CD4-positive, alpha-beta T cell treated with Interleukin-15 for 4 hours (primary cell): ENCODE measurements around the gene NYAP1.
"Not testable (repeated sequence)": the region's sequence is repeated elsewhere in the genome, so short reads cannot be mapped to it uniquely, and the experiment has no call there.

Experiments
- DNase-seq: peaks from one replicate; pipeline ENCODE4 v3.0.0-alpha.2; 2020; ENCODE audit warnings: low spot score

Gene NYAP1

GRCh38 chr7:100513212-100513810, 29.6 kb downstream of the NYAP1 start:
- DNase-seq, result no peak

- no peak for DNase-seq
Observed at GRCh38 chr7:100515072-100515532, 31.4 kb downstream of the NYAP1 start.

GRCh38 chr7:100516135-100516812, 32.5 kb downstream of the NYAP1 start:
- peak; percentile 70 for DNase-seq

GRCh38 chr7:100517305-100517704, 33.6 kb downstream of the NYAP1 start:
- DNase-seq, result no peak

GRCh38 chr7:100519580-100519979, 35.9 kb downstream of the NYAP1 start:
- no peak for DNase-seq

GRCh38 chr7:100520138-100520537, 36.4 kb downstream of the NYAP1 start:
- DNase-seq, result no peak

GRCh38 chr7:100521076-100521475, 37.3 kb downstream of the NYAP1 start:
- no peak for DNase-seq

- not testable (repeated sequence) for DNase-seq
Observed at GRCh38 chr7:100521909-100522593, 38.3 kb downstream of the NYAP1 start.

GRCh38 chr7:100523192-100523591, 39.5 kb downstream of the NYAP1 start:
- not testable (repeated sequence) for DNase-seq

- not testable (repeated sequence) for DNase-seq
Observed at GRCh38 chr7:100528108-100528866, 44.6 kb downstream of the NYAP1 start.

GRCh38 chr7:100532165-100533022, 48.7 kb downstream of the NYAP1 start:
- DNase-seq, result no peak

GRCh38 chr7:100535982-100536381, 52.3 kb downstream of the NYAP1 start:
- DNase-seq, result not testable (repeated sequence)

GRCh38 chr7:100536695-100537094, 53.0 kb downstream of the NYAP1 start:
- DNase-seq, result not testable (repeated sequence)

GRCh38 chr7:100538348-100538653, 54.6 kb downstream of the NYAP1 start:
- DNase-seq, result no peak

GRCh38 chr7:100538654-100539435, 55.1 kb downstream of the NYAP1 start, which contains the start of gene AGFG2:
AGFG2 (plus strand) TSS chr7:100539203; CDS start chr7:100539347, 144 bp downstream.
- DNase-seq, result peak; percentile 100

GRCh38 chr7:100539436-100540006, 55.8 kb downstream of the NYAP1 start:
- DNase-seq, result no peak

GRCh38 chr7:100540073-100540723, 56.5 kb downstream of the NYAP1 start:
- DNase-seq, result no peak

- DNase-seq, result not testable (repeated sequence)
Observed at GRCh38 chr7:100541309-100541708, 57.6 kb downstream of the NYAP1 start.

GRCh38 chr7:100543586-100543985, 59.9 kb downstream of the NYAP1 start:
- no peak for DNase-seq

- no peak for DNase-seq
Observed at GRCh38 chr7:100544386-100544785, 60.7 kb downstream of the NYAP1 start.
